GM12878 (cell line): ENCODE results near the gene MUC7. TPM values are rescaled to one million over a fixed set of nuclear protein-coding genes. Genes with fewer than 3 reads are reported as not detected.

Experiments
- ATF7 ChIP-seq: fragments of 450-650 bp; IDR thresholded peaks from 2 replicates; pipeline ENCODE4 v1.6.1; 2016; ENCODE audit warnings: low read depth, mild to moderate bottlenecking
- BRCA1 ChIP-seq: IDR thresholded peaks from 2 replicates; pipeline ENCODE4 v1.6.1; 2011; ENCODE audit warnings: low read depth, low read length, improper control_type of control experiment
- EZH2 ChIP-seq: IDR thresholded peaks from 2 replicates; pipeline ENCODE4 v1.6.1; 2012; ENCODE audit warnings: low read depth, mild to moderate bottlenecking, control low read depth, inconsistent platforms, low read length, borderline replicate concordance; ENCODE audit not compliant: control insufficient read depth
- KDM1A ChIP-seq: fragments of 200-600 bp; sonication (generic); IDR thresholded peaks from 2 replicates; pipeline ENCODE4 v1.6.1; 2016; ENCODE audit warnings: borderline replicate concordance
- RCOR1 ChIP-seq: conservative IDR thresholded peaks from 2 replicates; pipeline ENCODE4 v1.6.1; 2012; ENCODE audit warnings: low read depth, low read length, improper control_type of control experiment
- SIN3A ChIP-seq: IDR thresholded peaks from 2 replicates; pipeline ENCODE4 v1.6.1; 2012; ENCODE audit warnings: low read depth, low read length, improper control_type of control experiment
- SIX5 ChIP-seq: IDR thresholded peaks from 2 replicates; pipeline ENCODE4 v1.6.1; 2011; ENCODE audit warnings: mild to moderate bottlenecking, low read depth, low read length, moderate library complexity; ENCODE audit not compliant: severe bottlenecking
- SMAD1 ChIP-seq: fragments of 450-650 bp; IDR thresholded peaks from 2 replicates; pipeline ENCODE4 v1.6.1; 2018; ENCODE audit warnings: mild to moderate bottlenecking, low read depth; ENCODE audit not compliant: partially characterized antibody
- YY1 ChIP-seq: IDR thresholded peaks from 2 replicates; pipeline ENCODE4 v1.6.1; 2011; ENCODE audit warnings: low read depth, mild to moderate bottlenecking, low read length
- polyA plus RNA-seq, 11 experiments: library from polyadenylated mRNA; depleted of rRNA in 4 of 11; unstranded in 6 of 11; stranded (reverse) in 5 of 11; fragments of >200 nt; fragmentation: Nextera tagmentation in 4 of 11; fragmentation: Illumina TruSeq in 1 of 11; extraction: Ambion mirVana in 4 of 11; extraction: Trizol in 1 of 11; gene quantifications; 1 replicate in 1 of 11; 2 replicates in 10 of 11; pipeline versions ENCODE4 v1.2.1 to v1.2.3, GENCODE V29; 2011 to 2016; ENCODE audit warnings: inconsistent platforms in 2 of 11, missing spikeins in 2 of 11, low read depth in 1 of 11
- total RNA-seq, 4 experiments: library from RNA; depleted of rRNA in 3 of 4; stranded (reverse); fragments of >200 nt in 3 of 4; fragmentation: Illumina TruSeq in 1 of 4; extraction: Trizol in 1 of 4; gene quantifications; 2 replicates each; pipeline versions ENCODE4 v1.2.1 to v1.2.3, GENCODE V29; 2013 to 2021
- TF ChIP-seq, protein P1 (sequence below), 3 experiments: IDR thresholded peaks in 2 of 3; conservative IDR thresholded peaks in 1 of 3; 2 replicates each; pipeline ENCODE4 v1.5.1; 2011; ENCODE audit warnings: low read depth in 3 of 3, low read length in 3 of 3, mild to moderate bottlenecking in 3 of 3, control low read depth in 2 of 3, moderate library complexity in 2 of 3, inconsistent platforms in 1 of 3, mixed read lengths in 1 of 3; ENCODE audit not compliant: control insufficient read depth in 2 of 3, insufficient read depth in 1 of 3; ENCODE audit errors: extremely low read depth in 1 of 3
- TF ChIP-seq, protein P2 (sequence below): fragments of 450-650 bp; IDR thresholded peaks from 2 replicates; pipeline ENCODE4 v1.6.1; 2016; ENCODE audit warnings: mild to moderate bottlenecking, moderate library complexity, borderline replicate concordance
- TF ChIP-seq, protein P3 (sequence below): IDR thresholded peaks from 2 replicates; pipeline ENCODE4 v1.6.1; 2012; ENCODE audit warnings: low read depth, low read length, improper control_type of control experiment
- TF ChIP-seq, protein P4 (sequence below): fragments of 450-650 bp; formaldehyde crosslinking; IDR thresholded peaks from 2 replicates; pipeline ENCODE4 v1.4.0; 2022; ENCODE audit warnings: mild to moderate bottlenecking, moderate library complexity
- TF ChIP-seq, protein P5 (sequence below): fragments of 450-650 bp; IDR thresholded peaks from 2 replicates; pipeline ENCODE4 v1.6.1; 2017; ENCODE audit warnings: low read depth, mild to moderate bottlenecking, moderate library complexity

The MUC7 gene
- total and polyA plus RNA-seq, 10 of the 15 experiments (the other 5 are each of a cell fraction or from before 2014, with no cell fraction given), result not detected

DNA sequence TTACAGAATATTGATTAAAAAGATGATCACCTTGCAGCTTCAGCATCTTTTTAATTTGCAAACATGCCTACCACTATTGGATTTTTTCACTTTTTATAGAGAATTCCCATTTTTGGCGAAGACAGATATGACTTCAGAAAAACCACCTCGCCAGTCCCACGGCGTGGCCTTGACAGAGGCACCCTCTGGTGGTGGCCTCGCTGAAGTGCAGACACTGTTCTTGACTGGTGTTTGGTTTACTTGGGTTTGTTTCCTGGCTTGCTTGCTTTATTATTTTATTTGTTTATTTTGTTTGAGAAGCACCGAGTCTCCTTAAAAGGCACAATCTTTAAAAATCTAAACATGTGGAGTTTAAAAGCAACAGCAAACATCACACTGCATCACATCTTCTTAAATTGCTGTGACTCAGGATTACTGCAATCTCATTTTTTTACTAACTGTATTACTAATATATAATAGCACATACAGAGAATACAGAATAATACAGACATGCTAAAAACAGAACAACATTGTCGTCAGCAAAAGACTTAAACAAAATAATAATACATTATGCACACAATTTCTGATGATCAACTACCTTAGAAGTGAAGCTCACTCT is 33.3 kb downstream of the MUC7 start (continued):
- TF ChIP-seq, protein P1, sequence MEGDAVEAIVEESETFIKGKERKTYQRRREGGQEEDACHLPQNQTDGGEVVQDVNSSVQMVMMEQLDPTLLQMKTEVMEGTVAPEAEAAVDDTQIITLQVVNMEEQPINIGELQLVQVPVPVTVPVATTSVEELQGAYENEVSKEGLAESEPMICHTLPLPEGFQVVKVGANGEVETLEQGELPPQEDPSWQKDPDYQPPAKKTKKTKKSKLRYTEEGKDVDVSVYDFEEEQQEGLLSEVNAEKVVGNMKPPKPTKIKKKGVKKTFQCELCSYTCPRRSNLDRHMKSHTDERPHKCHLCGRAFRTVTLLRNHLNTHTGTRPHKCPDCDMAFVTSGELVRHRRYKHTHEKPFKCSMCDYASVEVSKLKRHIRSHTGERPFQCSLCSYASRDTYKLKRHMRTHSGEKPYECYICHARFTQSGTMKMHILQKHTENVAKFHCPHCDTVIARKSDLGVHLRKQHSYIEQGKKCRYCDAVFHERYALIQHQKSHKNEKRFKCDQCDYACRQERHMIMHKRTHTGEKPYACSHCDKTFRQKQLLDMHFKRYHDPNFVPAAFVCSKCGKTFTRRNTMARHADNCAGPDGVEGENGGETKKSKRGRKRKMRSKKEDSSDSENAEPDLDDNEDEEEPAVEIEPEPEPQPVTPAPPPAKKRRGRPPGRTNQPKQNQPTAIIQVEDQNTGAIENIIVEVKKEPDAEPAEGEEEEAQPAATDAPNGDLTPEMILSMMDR (IDR thresholded peaks at IDR 0.05 in 2 of 3, conservative IDR thresholded peaks at IDR 0.05 in 1 of 3; ENCODE audit: control insufficient read depth in 2 of 3, extremely low read depth in 1 of 3, insufficient read depth in 1 of 3, low read depth in 3 of 3, low read length in 3 of 3), result peak; percentile 85 to 92 (median 92)
- TF ChIP-seq, protein P2, sequence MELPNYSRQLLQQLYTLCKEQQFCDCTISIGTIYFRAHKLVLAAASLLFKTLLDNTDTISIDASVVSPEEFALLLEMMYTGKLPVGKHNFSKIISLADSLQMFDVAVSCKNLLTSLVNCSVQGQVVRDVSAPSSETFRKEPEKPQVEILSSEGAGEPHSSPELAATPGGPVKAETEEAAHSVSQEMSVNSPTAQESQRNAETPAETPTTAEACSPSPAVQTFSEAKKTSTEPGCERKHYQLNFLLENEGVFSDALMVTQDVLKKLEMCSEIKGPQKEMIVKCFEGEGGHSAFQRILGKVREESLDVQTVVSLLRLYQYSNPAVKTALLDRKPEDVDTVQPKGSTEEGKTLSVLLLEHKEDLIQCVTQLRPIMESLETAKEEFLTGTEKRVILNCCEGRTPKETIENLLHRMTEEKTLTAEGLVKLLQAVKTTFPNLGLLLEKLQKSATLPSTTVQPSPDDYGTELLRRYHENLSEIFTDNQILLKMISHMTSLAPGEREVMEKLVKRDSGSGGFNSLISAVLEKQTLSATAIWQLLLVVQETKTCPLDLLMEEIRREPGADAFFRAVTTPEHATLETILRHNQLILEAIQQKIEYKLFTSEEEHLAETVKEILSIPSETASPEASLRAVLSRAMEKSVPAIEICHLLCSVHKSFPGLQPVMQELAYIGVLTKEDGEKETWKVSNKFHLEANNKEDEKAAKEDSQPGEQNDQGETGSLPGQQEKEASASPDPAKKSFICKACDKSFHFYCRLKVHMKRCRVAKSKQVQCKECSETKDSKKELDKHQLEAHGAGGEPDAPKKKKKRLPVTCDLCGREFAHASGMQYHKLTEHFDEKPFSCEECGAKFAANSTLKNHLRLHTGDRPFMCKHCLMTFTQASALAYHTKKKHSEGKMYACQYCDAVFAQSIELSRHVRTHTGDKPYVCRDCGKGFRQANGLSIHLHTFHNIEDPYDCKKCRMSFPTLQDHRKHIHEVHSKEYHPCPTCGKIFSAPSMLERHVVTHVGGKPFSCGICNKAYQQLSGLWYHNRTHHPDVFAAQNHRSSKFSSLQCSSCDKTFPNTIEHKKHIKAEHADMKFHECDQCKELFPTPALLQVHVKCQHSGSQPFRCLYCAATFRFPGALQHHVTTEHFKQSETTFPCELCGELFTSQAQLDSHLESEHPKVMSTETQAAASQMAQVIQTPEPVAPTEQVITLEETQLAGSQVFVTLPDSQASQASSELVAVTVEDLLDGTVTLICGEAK, result no peak
- TF ChIP-seq SMAD1, result no peak
- no peak for TF ChIP-seq KDM1A
- no peak for TF ChIP-seq SIN3A
- TF ChIP-seq, protein P3, sequence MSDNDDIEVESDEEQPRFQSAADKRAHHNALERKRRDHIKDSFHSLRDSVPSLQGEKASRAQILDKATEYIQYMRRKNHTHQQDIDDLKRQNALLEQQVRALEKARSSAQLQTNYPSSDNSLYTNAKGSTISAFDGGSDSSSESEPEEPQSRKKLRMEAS, result no peak
- no peak for TF ChIP-seq SIX5
- no peak for TF ChIP-seq BRCA1
- TF ChIP-seq, protein P4, sequence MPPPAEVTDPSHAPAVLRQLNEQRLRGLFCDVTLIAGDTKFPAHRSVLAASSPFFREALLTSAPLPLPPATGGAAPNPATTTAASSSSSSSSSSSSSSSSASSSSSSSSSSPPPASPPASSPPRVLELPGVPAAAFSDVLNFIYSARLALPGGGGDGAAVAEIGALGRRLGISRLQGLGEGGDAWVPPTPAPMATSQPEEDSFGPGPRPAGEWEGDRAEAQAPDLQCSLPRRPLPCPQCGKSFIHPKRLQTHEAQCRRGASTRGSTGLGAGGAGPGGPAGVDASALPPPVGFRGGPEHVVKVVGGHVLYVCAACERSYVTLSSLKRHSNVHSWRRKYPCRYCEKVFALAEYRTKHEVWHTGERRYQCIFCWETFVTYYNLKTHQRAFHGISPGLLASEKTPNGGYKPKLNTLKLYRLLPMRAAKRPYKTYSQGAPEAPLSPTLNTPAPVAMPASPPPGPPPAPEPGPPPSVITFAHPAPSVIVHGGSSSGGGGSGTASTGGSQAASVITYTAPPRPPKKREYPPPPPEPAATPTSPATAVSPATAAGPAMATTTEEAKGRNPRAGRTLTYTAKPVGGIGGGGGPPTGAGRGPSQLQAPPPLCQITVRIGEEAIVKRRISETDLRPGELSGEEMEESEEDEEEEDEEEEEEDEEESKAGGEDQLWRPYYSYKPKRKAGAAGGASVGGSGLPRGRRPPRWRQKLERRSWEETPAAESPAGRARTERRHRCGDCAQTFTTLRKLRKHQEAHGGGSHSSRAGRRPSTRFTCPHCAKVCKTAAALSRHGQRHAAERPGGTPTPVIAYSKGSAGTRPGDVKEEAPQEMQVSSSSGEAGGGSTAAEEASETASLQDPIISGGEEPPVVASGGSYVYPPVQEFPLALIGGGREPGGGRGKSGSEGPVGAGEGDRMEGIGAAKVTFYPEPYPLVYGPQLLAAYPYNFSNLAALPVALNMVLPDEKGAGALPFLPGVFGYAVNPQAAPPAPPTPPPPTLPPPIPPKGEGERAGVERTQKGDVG (CRISPR knock-in tag), result no peak
- TF ChIP-seq RCOR1, result no peak
- peak; percentile 35; the same call in 1 of the 2 replicates for TF ChIP-seq ATF7
- TF ChIP-seq, protein P5, sequence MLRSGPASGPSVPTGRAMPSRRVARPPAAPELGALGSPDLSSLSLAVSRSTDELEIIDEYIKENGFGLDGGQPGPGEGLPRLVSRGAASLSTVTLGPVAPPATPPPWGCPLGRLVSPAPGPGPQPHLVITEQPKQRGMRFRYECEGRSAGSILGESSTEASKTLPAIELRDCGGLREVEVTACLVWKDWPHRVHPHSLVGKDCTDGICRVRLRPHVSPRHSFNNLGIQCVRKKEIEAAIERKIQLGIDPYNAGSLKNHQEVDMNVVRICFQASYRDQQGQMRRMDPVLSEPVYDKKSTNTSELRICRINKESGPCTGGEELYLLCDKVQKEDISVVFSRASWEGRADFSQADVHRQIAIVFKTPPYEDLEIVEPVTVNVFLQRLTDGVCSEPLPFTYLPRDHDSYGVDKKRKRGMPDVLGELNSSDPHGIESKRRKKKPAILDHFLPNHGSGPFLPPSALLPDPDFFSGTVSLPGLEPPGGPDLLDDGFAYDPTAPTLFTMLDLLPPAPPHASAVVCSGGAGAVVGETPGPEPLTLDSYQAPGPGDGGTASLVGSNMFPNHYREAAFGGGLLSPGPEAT, result no peak
- no peak for TF ChIP-seq EZH2
- peak; percentile 64; the same call in 1 of the 2 replicates for TF ChIP-seq YY1
